ENCODE measurements around the gene TRPM8. TPM values are rescaled to one million over a fixed set of nuclear protein-coding genes. Genes with fewer than 3 reads are reported as not detected.

Gene TRPM8
- polyA plus RNA-seq, 1 donor (not counting 4 experiments of a cell fraction or from before 2014, with no cell fraction given), result 0.04 TPM

- Histone ChIP-seq H3K9ac (ENCODE audit: control insufficient read depth, extremely low read depth, insufficient read depth, low read length) (no peak overlapping the region), H3K9me1 (ENCODE audit: control insufficient read depth, extremely low read depth, insufficient read depth, low read length) (no peaks in the 10 kb centered on the region), H3K36me3 (ENCODE audit: control insufficient read depth in 2 of 2, extremely low read depth in 1 of 2, insufficient read depth in 2 of 2, low read length in 2 of 2) (no peaks in the 10 kb centered on the region), H3K4me3 (ENCODE audit: control insufficient read depth in 2 of 3, extremely low read depth in 1 of 3, insufficient read depth in 2 of 3, low read depth in 1 of 3, low read length in 3 of 3) (no peak overlapping the region), H3K27ac (ENCODE audit: control insufficient read depth, insufficient read depth, low read length) (no peak overlapping the region), H3K27me3 (ENCODE audit: control insufficient read depth, extremely low read depth, insufficient read depth, low read length) (no peaks in the 10 kb centered on the region), H3K4me1 (ENCODE audit: control insufficient read depth, extremely low read depth, insufficient read depth, low read length) (peaks cover 23% of the 10 kb centered on the region), H2AFZ (ENCODE audit: control insufficient read depth, low read length) (no peak overlapping the region), H3K79me2 (ENCODE audit: control insufficient read depth, insufficient read depth, low read length) (no peaks in the 10 kb centered on the region), H4K20me1 (ENCODE audit: control insufficient read depth, extremely low read depth, insufficient read depth, low read length) (no peaks in the 10 kb centered on the region), H3K9me3 (ENCODE audit: control insufficient read depth, low read depth, low read length) (no peaks in the 10 kb centered on the region), H3K4me2 (ENCODE audit: control insufficient read depth, extremely low read depth, insufficient read depth, low read depth, low read length) (no peak overlapping the region)
- dilution Hi-C loops (cut with MboI; ENCODE audit: extremely low pct_ligation_motif_present, low sequenced_read_pairs), result no loop called here
- TF ChIP-seq EZH2 (IDR thresholded peaks at IDR 0.05; ENCODE audit: low read length), result no peak
- FAIRE-seq (peak; percentile 23), DNase-seq (ENCODE audit: low read depth, low spot score) (no peak)
Observed at GRCh38 chr2:234048049-234048448, 130.9 kb downstream of the TRPM8 start.

- H3K36me3 ChIP-seq (ENCODE audit: control insufficient read depth in 2 of 2, extremely low read depth in 1 of 2, insufficient read depth in 2 of 2, low read length in 2 of 2), result no peaks in the 10 kb centered on the region
- H3K9me3 ChIP-seq (ENCODE audit: control insufficient read depth, low read depth, low read length), result no peaks in the 10 kb centered on the region
- H3K27me3 ChIP-seq (ENCODE audit: control insufficient read depth, extremely low read depth, insufficient read depth, low read length), result no peaks in the 10 kb centered on the region
- peak within 1 kb of the TSS; percentile 64 for H2AFZ ChIP-seq (ENCODE audit: control insufficient read depth, low read length)
- H3K9ac ChIP-seq (ENCODE audit: control insufficient read depth, extremely low read depth, insufficient read depth, low read length), result no peak within 1 kb of the TSS
- dilution Hi-C loops (cut with MboI; ENCODE audit: extremely low pct_ligation_motif_present, low sequenced_read_pairs), result no loop called here
- no peak within 1 kb of the TSS for H3K4me3 ChIP-seq (ENCODE audit: control insufficient read depth in 2 of 3, extremely low read depth in 1 of 3, insufficient read depth in 2 of 3, low read depth in 1 of 3, low read length in 3 of 3)
- H4K20me1 ChIP-seq (ENCODE audit: control insufficient read depth, extremely low read depth, insufficient read depth, low read length), result no peaks in the 10 kb centered on the region
- no peaks in the 10 kb centered on the region for H3K9me1 ChIP-seq (ENCODE audit: control insufficient read depth, extremely low read depth, insufficient read depth, low read length)
- no peak within 1 kb of the TSS for H3K27ac ChIP-seq (ENCODE audit: control insufficient read depth, insufficient read depth, low read length)
- TF ChIP-seq CTCF (optimal IDR thresholded peaks at IDR 0.05 in 1 of 3, IDR thresholded peaks at IDR 0.05 in 1 of 3, conservative IDR thresholded peaks at IDR 0.05 in 1 of 3; ENCODE audit: extremely low read depth in 1 of 3, insufficient read depth in 2 of 3, low read length in 3 of 3) (no peak), EZH2 (IDR thresholded peaks at IDR 0.05; ENCODE audit: low read length) (no peak)
- peaks cover 13% of the 10 kb centered on the region for H3K4me1 ChIP-seq (ENCODE audit: control insufficient read depth, extremely low read depth, insufficient read depth, low read length)
- peak within 1 kb of the TSS; percentile 34 for H3K4me2 ChIP-seq (ENCODE audit: control insufficient read depth, extremely low read depth, insufficient read depth, low read depth, low read length)
- DNase-seq (ENCODE audit: low read depth, low spot score), result no peak
- no peaks in the 10 kb centered on the region for H3K79me2 ChIP-seq (ENCODE audit: control insufficient read depth, insufficient read depth, low read length)
- FAIRE-seq, result peak; percentile 51
Observed at GRCh38 chr2:234050455-234051135, 133.4 kb downstream of the TRPM8 start, which contains the start of gene SPP2. SPP2 (plus strand) TSS chr2:234050702; CDS start chr2:234050787, 85 bp downstream.

All from keratinocyte (primary cell).